GM12878 (cell line): Measurements from ENCODE around the gene GCK. TPM values are rescaled to one million over a fixed set of nuclear protein-coding genes. Genes with fewer than 3 reads are reported as not detected.

ENCODE experiments used
- ATAC-seq: fragments of 200-7000 bp; cut with Tn5 transposase; 3 replicates; pipeline ENCODE4 v1.9.1; 2020; ENCODE audit warnings: mild to moderate bottlenecking, moderate library complexity
- BruUV-seq: library from RNA; stranded (reverse); fragments of 400-500 nt; replicated peaks from 2 replicates; lab custom pipeline; 2021; lab: Mats Ljungman, UMichigan
- CTCF ChIA-PET: fragments of 300-600 bp; sonication (Branson Sonifier 250); formaldehyde crosslinking; extraction: SDS; loops from one replicate; lab custom pipeline; 2021; ENCODE audit warnings: inconsistent platforms; lab: Yijun Ruan, JAX
- POLR2A ChIA-PET: fragments of 350-600 bp; formaldehyde crosslinking; extraction: SDS; loops from one replicate; lab custom pipeline; 2021; ENCODE audit warnings: inconsistent platforms; lab: Charles Lee
- RAD21 ChIA-PET: fragments of 300-600 bp; sonication (Branson Sonifier 250); formaldehyde crosslinking; loops from one replicate; lab custom pipeline; 2023; ENCODE audit warnings: antibody characterized with exemption; ENCODE audit not compliant: unreplicated experiment; lab: Charles Lee
- SMC1A ChIA-PET: fragments of 300-600 bp; sonication (Branson Sonifier 250); formaldehyde crosslinking; loops from one replicate; lab custom pipeline; 2023; ENCODE audit not compliant: unreplicated experiment, uncharacterized antibody; lab: Charles Lee
- DNase-seq: peaks from one replicate; pipeline ENCODE4 v3.0.0-alpha.2; 2011; ENCODE audit warnings: low read depth, low spot score
- FAIRE-seq: peaks from 3 replicates; lab custom pipeline; 2011; peaks lifted over from hg19 to GRCh38; lab: Jason Lieb, UNC
- H2AFZ ChIP-seq: 2 replicates; pipeline ENCODE4 v1.6.0; 2011; ENCODE audit warnings: low read depth, low read length, control low read depth; ENCODE audit not compliant: control insufficient read depth
- H3K27ac ChIP-seq: 2 replicates; pipeline ENCODE4 v1.5.1; 2011; ENCODE audit warnings: control low read depth; ENCODE audit not compliant: control insufficient read depth, insufficient read depth
- H3K27me3 ChIP-seq, 2 experiments: replicated peaks in 1 of 2; 2 replicates each; pipeline versions ENCODE4 v1.6.0 to v1.6.1; 2011; ENCODE audit warnings: low read length in 1 of 2; ENCODE audit not compliant: control insufficient read depth in 2 of 2, insufficient read depth in 2 of 2
- H3K36me3 ChIP-seq, 2 experiments: 2 replicates each; pipeline ENCODE4 v1.5.1; 2011; ENCODE audit warnings: low read length in 1 of 2; ENCODE audit not compliant: control insufficient read depth in 2 of 2, insufficient read depth in 2 of 2
- H3K4me1 ChIP-seq: 2 replicates; pipeline ENCODE4 v1.6.1; 2011; ENCODE audit warnings: mild to moderate bottlenecking, low read length, moderate library complexity, mixed read lengths; ENCODE audit not compliant: control insufficient read depth, insufficient read depth
- H3K4me2 ChIP-seq: 2 replicates; pipeline ENCODE4 v1.6.0; 2011; ENCODE audit warnings: control low read depth; ENCODE audit not compliant: control insufficient read depth, insufficient read depth
- H3K4me3 ChIP-seq: fragments of 200-600 bp; sonication (generic); 2 replicates; pipeline ENCODE4 v1.5.1; 2016
- H3K79me2 ChIP-seq: 2 replicates; pipeline ENCODE4 v1.6.0; 2011; ENCODE audit warnings: low read length; ENCODE audit not compliant: control insufficient read depth, insufficient read depth
- H3K9ac ChIP-seq: 2 replicates; pipeline ENCODE4 v1.8.0; 2011; ENCODE audit warnings: low read length, control low read depth, mixed read lengths; ENCODE audit not compliant: control insufficient read depth, insufficient read depth
- H3K9me3 ChIP-seq: replicated peaks from 3 replicates; pipeline ENCODE4 v1.5.1; 2011; ENCODE audit warnings: mild to moderate bottlenecking, low read length; ENCODE audit not compliant: control insufficient read depth, insufficient read depth
- H4K20me1 ChIP-seq: 2 replicates; pipeline ENCODE4 v1.6.0; 2011; ENCODE audit not compliant: control insufficient read depth, insufficient read depth
- E2F4 ChIP-seq: IDR thresholded peaks from 2 replicates; pipeline ENCODE4 v1.6.1; 2012; ENCODE audit warnings: low read depth, low read length, improper control_type of control experiment
- HDAC6 ChIP-seq: fragments of 200-600 bp; sonication (generic); IDR thresholded peaks from one replicate; pipeline ENCODE4 v1.8.0; 2017; ENCODE audit warnings: antibody characterized with exemption; ENCODE audit not compliant: unreplicated experiment
- HSF1 ChIP-seq: fragments of 150-350 bp; IDR thresholded peaks from 2 replicates; pipeline ENCODE4 v1.6.1; 2014; ENCODE audit warnings: mild to moderate bottlenecking, low read depth, low read length
- MTA2 ChIP-seq: fragments of 450-650 bp; IDR thresholded peaks from 2 replicates; pipeline ENCODE4 v1.6.1; 2016; ENCODE audit warnings: low read depth, mild to moderate bottlenecking, moderate library complexity
- NFXL1 ChIP-seq: fragments of 450-650 bp; IDR thresholded peaks from 2 replicates; pipeline ENCODE4 v1.6.1; 2017; ENCODE audit warnings: antibody characterized with exemption, mild to moderate bottlenecking, borderline replicate concordance
- NR2C1 ChIP-seq: fragments of 450-650 bp; IDR thresholded peaks from 2 replicates; pipeline ENCODE4 v1.6.1; 2017; ENCODE audit warnings: antibody characterized with exemption, mild to moderate bottlenecking, moderate library complexity
- PAX5 ChIP-seq: IDR thresholded peaks from 2 replicates; pipeline ENCODE4 v1.6.1; 2011; ENCODE audit warnings: low read depth, low read length, borderline replicate concordance
- RBBP5 ChIP-seq: fragments of 200-600 bp; sonication (generic); conservative IDR thresholded peaks from 2 replicates; pipeline ENCODE4 v1.6.1; 2016
- RFX5 ChIP-seq: IDR thresholded peaks from 2 replicates; pipeline ENCODE4 v1.6.1; 2011; ENCODE audit warnings: low read depth, low read length, improper control_type of control experiment
- ZNF687 ChIP-seq: fragments of 450-650 bp; IDR thresholded peaks from 2 replicates; pipeline ENCODE4 v1.6.1; 2017; ENCODE audit warnings: mild to moderate bottlenecking, moderate library complexity
- WGBS: methylation state at CpG from one replicate; pipeline ENCODE4 v1.1.6; 2016; ENCODE audit warnings: low lambda C conversion rate; ENCODE audit not compliant: insufficient replicate concordance, insufficient coverage; ENCODE audit errors: missing lambda C conversion rate; 5-methylcytosine and 5-hydroxymethylcytosine counted together
- in situ Hi-C: fragments of 300-500 bp; cut with MboI; formaldehyde crosslinking; loops from 9 replicates; pipeline ENCODE4 v1.14.3; 2018; ENCODE audit warnings: mixed read lengths
- intact Hi-C: fragments of 100-400 bp; cut with micrococcal nuclease; formaldehyde crosslinking; loops from one replicate; pipeline ENCODE4 v1.14.2; 2022; ENCODE audit not compliant: unreplicated experiment
- polyA plus RNA-seq, 11 experiments: library from polyadenylated mRNA; depleted of rRNA in 4 of 11; unstranded in 6 of 11; stranded (reverse) in 5 of 11; fragments of >200 nt; fragmentation: Nextera tagmentation in 4 of 11; fragmentation: Illumina TruSeq in 1 of 11; extraction: Ambion mirVana in 4 of 11; extraction: Trizol in 1 of 11; gene quantifications; 1 replicate in 1 of 11; 2 replicates in 10 of 11; pipeline versions ENCODE4 v1.2.1 to v1.2.3, GENCODE V29; 2011 to 2016; ENCODE audit warnings: inconsistent platforms in 2 of 11, missing spikeins in 2 of 11, low read depth in 1 of 11
- total RNA-seq, 4 experiments: library from RNA; depleted of rRNA in 3 of 4; stranded (reverse); fragments of >200 nt in 3 of 4; fragmentation: Illumina TruSeq in 1 of 4; extraction: Trizol in 1 of 4; gene quantifications; 2 replicates each; pipeline versions ENCODE4 v1.2.1 to v1.2.3, GENCODE V29; 2013 to 2021

GCK gene
- total and polyA plus RNA-seq, 10 of the 15 experiments (the other 5 are each of a cell fraction or from before 2014, with no cell fraction given) = 0.06 to 0.16 TPM; not detected in 8

GRCh38 chr7:44133295-44133694 is 55.9 kb downstream of the GCK start:
- CTCF ChIA-PET = interaction anchor here (1.4 kb wide), 1 partner anchor 432 kb away, joined by 3 read pairs; no protein-coding TSS in a partner anchor
- Histone ChIP-seq H3K4me1 (no peaks in the 10 kb centered on the region), H3K36me3 (no peaks in the 10 kb centered on the region), H4K20me1 (no peaks in the 10 kb centered on the region), H3K4me3 (no peak overlapping the region), H3K4me2 (no peak overlapping the region), H3K9me3 (no peaks in the 10 kb centered on the region), H2AFZ (no peak overlapping the region), H3K9ac (no peak overlapping the region), H3K79me2 (no peaks in the 10 kb centered on the region), H3K27ac (no peak overlapping the region)
- POLR2A ChIA-PET = interaction anchor here (0.7 kb wide), 1 partner anchor 10 kb away, joined by 3 read pairs; no protein-coding TSS in a partner anchor
- DNase-seq (no peak), ATAC-seq (no peak), FAIRE-seq (no peak)
- no TSS peak for BruUV-seq
- 29% methylated on average over 3 of the region's 3 CpGs for WGBS
- intact Hi-C loops = no loop called here
- SMC1A ChIA-PET = no interaction called here
- RAD21 ChIA-PET = no interaction called here
- TF ChIP-seq HSF1 (no peak), E2F4 (no peak), PAX5 (no peak), RFX5 (no peak), NFXL1 (no peak), HDAC6 (no peak), NR2C1 (no peak), MTA2 (no peak), RBBP5 (no peak), ZNF687 (no peak)
- TF ChIP-seq, all 136 proteins: peak for 0
- in situ Hi-C loops = no loop called here
- no peaks in the 10 kb centered on the region; a peak in 1 of 4 replicates for H3K27me3 ChIP-seq
